Stimulated activated CD8-positive, alpha-beta memory T cell treated with anti-CD3 and anti-CD28 coated beads, Interleukin-4, amount 100 ng/mL, for 24 hours (primary cell): Measurements from ENCODE around the gene MAGEA8.
A peak's percentile ranks its signal among the peaks of the same experiment; 100 is the strongest.
"Not testable (repeated sequence)": the region's sequence is repeated elsewhere in the genome, so short reads cannot be mapped to it uniquely, and the experiment has no call there.

Source experiments
- DNase-seq: peaks from one replicate; pipeline ENCODE4 v3.0.0-alpha.2; 2020; ENCODE audit warnings: low read depth

MAGEA8 gene, protein sequence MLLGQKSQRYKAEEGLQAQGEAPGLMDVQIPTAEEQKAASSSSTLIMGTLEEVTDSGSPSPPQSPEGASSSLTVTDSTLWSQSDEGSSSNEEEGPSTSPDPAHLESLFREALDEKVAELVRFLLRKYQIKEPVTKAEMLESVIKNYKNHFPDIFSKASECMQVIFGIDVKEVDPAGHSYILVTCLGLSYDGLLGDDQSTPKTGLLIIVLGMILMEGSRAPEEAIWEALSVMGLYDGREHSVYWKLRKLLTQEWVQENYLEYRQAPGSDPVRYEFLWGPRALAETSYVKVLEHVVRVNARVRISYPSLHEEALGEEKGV

DNA sequence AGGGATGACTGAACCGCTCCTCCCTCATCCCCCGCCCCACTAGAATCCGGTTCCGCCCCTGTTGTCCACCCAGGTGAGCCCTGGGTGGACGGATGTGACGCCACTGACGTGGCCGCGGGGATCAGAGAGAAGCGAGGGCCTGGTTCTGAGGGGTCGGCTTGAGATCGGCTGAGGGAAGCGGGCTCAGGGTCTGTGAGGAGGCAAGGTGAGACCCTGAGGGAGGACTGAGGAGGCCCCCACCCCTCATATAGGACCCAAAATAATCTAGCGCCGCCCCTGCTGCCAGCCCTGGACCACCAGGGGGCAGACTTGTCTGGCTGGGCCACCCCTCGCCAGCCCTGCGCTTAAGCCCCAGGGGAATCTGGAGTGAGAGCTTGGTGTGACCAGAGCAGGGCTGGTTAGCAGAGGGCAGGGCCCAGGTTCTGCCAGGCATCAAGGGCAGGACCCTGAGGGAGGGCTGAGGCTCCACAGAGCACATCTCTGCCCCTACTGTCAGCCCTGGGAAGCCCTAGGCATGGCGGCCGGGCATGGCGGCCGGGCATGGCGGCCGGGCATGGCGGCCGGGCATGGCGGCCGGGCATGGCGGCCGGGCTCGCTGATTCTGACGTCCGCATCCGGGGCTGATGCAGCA, at the start of gene MAGEA8:
Gene MAGEA8, plus strand, starts transcription at position 103 of the 631 bp plus-strand sequence. CDS start 3,090 bp downstream, outside the sequence.
- DNase-seq: no peak

DNA sequence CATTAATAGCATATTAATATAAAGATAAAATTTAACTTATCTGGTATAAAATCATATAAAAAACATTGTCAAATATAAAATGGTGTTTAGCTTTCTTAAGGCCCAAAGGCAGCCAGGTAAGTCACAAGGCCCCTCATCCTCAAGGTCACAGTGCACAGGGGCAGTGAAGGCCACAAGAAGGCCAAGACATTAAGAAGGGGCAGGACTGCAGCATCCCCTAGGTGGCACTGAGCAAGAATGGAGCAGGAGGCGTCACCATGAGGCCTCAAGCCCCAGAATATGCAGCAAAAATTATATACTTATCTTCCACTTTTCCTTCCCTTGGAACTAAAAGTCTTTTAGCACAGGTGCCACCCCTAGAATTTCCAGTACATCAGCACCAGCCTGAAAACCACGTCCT, 49.5 kb upstream of the MAGEA8 start:
- no peak for DNase-seq

DNA sequence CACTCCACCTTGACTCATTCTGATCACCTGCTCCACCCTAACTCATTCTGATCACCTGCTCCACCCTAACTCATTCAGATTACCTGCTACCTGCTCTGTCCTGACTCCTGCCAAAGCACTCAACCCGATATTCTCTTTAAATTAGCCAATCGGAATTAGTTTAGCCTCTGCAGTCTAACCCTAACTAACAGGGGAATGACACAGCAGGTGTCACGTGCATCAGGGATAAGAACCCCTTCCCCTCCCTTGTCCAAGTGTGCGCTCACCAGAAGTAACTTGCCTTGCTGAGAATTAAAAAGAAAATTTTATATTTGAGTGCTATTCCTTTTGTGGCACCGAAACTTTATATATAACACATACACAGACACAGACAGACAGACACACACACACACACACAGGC, 44.3 kb upstream of the MAGEA8 start:
- DNase-seq: not testable (repeated sequence)

DNA sequence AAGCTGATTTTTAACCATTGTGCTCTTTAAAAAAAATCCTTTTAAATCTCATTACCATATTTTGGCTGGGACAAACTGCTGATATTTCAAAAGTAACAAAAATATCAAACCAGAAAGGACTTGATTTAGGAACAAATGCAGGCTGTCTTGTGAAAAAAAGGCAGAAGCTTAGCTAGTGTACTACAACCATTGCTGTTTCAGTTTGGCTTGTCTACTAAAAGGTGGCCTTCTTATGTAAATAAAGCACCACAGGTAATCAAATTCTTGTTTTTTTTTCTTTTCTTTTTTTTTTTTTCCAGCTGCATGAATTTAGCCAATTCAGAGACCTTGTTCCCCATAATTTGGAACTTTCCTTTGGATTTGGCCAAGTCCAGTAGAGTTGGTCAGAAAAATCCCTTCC, 43.8 kb upstream of the MAGEA8 start:
- DNase-seq: no peak

DNA sequence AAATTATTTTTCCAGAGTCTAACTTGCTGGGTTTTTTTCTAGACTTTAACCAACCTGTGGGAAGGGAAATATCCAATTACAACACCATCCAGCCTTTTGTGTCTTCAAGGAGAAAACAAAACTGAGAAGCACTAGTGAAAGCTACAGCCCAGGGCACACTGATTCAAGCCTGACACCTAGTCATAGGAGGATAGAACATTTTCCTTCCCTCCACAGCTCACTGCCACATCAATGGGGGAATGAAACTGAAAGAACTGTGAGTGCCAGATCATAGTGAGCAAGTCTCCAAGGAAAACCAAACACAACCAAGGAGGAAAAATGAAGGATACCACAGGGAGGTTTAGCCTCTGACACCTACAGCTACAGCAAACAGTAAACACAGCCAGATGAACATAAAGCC, 43.3 kb upstream of the MAGEA8 start:
- no peak for DNase-seq

DNA sequence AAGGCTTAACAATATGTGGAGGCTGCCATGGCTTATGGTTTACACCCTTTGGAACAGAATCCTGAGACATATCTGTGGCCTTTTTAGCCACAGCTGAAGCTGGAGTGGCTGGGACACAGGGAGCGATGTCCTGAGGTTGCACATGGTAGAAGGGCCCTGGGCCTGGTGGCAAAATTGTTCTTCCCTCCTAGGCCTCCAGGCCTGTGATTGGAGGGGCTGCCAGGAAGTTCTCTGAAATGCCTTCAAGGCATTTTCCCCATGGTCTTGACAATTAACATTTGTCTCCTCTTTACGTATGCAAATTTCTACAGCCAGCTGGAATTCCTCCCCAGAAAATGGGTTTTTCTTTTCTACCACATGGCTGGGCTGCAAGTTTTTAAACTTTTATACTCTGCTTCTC, 39.1 kb upstream of the MAGEA8 start:
- no peak for DNase-seq

DNA sequence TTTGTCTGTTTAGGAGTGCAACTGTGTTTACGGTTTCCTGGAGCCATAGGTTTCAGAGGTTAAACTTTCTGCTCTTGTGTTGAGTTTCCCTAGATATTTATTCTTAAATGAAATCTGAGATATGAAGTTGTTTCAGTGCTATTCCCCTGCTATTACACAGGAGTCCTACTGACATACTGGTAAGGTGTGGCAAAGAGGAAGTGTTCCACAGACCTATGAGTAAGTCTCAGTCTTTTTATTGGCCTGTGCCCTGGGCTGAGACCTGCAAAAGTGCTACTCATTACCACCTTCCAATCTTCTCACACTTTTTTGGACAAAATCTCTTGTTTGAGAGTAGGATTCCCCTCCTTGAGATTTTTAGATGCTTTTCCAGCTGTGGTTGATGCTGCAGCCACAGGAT, 35.6 kb upstream of the MAGEA8 start:
- no peak for DNase-seq

DNA sequence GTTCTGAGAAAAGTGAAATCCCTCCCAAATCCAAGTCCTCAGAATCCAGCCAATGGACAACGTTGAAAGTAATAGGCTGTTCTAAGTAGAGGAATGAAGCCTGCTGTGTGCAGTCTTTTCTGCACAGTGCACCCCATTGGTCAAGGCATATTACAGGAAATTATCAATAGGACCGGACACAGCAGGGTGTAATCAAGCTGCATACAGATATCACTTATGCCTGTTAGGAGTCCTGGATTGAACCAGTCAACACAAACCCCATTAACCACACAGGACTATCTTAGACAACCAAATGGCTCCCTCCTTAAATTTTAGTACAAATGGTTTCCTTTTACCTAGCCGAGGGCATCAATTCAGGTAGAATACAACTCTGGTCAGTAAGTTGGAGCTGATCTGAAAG, 34.2 kb upstream of the MAGEA8 start:
- no peak for DNase-seq

DNA sequence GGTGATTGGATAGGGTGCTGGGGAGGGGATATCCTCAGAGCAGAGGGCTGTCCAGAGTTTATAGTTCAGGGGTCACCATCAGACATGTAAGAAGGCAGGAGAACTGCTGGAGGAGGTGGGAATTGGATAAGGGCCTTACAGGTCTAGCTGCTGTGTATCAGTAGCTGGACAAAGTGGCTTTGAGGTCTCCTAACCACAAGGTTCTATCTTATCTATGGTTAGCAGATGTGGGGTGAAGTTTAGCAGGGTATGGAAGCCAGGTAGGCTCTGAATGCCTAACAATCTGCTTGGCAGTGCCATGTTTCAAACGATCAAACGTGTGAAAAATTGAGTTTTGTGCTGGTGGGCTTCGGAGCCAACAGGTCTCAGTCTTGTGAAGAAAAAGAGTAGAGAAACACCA, 32.1 kb upstream of the MAGEA8 start:
- DNase-seq: no peak

DNA sequence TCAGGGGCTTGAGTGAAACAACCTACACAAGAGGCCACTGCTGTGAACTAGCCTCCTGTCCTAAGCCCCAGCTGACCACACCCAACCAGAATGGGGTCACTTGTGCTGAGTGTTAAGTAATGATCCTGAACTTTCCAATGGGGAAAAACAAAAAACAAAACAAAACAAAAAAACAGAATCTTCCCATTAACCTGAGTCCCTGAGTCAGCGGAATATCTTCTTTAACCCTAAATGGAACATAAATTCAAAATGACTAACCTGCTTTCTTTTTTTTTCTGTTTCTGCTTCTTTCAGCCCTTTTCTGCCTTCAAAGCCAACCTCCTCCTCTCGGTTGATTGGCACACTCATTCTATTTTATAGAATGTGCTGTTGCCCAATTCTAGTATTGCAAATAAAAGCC, 31.2 kb upstream of the MAGEA8 start:
- no peak for DNase-seq

DNA sequence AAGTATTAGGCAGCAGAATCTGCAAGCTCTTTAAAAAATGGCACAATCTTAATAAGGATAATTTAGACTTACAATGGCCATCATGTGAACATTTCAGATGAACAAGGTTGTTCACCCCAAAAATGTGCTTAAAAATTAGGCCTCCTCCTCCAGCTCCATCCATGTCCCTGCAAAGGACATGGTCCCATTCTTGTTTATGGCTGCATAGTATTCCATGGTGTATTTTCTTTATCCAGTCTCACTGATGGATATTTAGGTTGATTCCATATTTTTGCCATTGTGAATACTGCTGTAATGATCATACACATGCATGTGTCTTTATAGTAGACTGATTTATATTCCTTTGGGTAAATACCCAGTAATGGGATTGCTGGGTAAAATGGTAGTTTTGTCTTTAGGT, 29.1 kb upstream of the MAGEA8 start:
- DNase-seq: no peak

DNA sequence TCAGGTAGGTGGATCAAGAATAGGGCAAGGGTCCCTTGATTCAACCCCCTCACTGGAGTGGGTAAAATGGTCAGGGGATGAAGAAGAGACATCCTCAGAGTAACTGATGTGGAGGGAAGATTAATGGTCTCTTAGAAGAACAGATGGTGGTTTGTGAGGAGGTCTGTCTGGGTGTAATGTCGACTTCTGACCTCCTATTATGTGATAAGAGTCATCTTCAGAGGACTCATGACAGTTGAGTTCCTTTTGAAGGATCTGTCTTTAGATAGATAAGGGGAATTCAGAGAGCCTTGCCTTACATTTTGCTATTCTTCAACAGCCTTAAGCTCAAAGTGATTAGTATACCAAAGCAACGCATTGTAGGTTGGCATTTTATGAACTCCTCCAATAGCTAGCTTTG, 27.1 kb upstream of the MAGEA8 start:
- DNase-seq: no peak

DNA sequence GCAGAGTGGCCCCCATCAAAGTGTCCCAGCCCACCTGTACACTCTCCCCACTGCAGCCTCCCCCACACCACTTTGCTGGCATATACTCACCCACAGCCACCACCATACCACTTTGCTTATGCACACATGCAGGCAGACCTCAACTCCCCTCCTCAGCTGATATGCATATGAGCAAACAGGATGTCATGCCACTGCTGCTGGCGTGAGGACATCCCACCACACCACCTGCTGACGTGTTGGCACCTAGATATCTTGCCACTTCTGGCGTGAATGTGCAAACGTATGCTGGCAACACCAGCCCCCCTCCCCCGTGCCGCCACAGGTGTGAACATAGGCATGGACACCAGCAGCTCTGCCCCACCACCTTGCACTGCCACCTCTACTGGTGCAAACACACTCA, 22.4 kb upstream of the MAGEA8 start:
- no peak for DNase-seq

DNA sequence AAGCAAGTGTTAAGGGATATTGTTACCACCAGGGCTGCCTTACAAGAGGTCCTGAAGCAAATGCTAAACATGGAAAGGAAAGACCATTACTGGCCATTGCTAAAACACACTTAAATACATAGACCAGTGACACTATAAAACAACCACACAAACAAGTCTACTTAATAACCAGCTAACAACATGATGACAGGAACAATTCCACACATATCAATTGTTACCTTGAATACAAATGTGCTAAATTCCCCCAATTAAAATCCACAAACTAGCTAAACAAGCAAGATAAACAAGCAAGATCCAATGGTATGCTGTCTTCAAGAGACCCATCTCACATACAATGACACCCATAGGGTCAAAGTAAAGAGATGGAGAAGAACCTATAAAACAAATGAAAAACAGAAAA, 20.5 kb upstream of the MAGEA8 start:
- DNase-seq: no peak

DNA sequence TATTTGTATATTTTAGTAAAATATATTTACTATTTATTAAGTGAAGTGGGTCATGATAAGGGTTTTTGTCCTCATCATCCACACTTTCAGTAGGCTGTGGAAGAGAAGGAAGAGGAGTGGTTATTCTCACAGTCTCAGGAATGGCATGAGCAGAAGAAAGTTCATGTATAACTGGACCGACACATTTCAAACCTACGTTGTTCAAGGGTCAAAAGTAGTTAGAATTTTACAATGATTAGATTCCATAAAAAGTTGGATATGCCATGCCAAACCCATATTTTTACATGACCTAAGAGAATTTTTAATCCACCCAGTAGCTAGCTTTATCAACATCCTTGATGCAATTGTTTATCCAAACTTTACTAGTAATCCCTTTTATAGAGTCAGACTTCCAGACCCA, 15.6 kb upstream of the MAGEA8 start:
- DNase-seq: no peak

DNA sequence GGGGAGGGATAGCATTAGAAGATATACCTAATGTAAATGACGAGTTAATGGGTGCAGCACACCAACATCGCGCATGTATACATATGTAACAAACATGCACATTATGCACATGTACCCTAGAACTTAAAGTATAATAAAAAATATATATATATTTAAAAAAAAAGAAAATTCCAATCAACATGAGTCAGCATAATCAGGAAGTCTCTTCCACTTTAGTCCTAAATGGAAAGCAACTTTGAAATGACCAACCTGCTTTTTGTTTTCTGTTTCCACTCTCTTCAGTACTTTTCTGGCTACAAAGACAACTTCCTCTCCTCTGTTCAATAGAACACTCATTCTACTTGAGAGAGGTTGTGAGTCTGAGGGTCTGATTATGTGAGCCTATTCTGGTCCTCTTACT, 13.5 kb upstream of the MAGEA8 start:
- DNase-seq: no peak

DNA sequence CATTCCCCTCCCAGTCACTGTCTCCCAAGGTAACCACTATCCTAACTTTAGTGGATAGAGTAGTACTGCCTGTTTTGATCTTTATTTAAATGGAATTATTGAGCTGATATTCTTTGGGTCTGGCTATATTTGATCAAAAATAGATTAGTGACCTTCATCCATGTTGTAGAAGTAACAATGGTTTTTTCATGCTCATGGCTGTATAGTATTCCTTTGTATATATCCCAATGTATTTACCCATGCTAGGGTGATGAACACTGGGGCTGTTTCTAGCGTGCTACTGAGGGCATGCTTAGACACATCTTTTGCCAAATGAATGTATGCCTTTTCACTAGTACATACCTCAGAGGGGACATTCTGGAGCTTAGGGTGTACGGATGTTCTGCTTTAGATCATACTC, 10.1 kb upstream of the MAGEA8 start:
- DNase-seq: no peak

DNA sequence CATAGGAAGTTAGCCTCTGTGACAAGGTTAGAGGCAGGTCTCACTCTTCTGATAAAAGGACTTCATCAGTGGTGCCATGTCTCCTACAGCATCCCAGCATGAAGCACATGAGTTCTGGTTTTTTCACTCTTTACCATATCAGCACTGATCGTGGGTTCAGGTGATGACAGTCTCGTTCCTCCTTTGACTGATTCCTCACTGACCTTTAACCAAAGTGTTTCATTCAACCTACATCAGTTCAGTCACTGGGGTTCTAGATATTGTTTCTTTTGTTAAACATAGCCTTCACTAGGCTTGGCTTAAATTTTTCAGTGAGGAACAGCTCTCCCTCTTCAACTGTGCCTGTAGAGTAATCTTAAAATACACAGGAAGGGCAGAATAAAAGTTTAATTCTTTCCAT, 9.6 kb upstream of the MAGEA8 start:
- DNase-seq: no peak

DNA sequence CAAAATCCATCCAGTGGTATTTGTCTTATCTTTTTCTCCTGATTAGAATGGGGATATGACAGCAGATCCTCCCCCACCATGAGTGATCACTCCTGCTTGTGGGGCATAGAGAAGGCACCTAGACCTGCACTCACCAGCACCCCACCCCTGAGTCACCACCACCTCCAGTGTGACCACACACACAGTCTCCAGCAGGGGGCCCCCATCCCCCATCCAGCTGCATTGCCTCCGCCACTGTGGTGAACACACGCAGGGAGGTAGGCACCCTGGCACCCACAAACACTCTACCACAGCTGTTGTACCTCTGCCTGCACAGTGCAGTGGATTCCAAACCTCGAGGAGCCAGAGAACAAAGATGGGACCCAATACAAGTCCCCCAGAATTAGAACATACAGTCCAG, 9.0 kb upstream of the MAGEA8 start:
- DNase-seq: peak; percentile 72

DNA sequence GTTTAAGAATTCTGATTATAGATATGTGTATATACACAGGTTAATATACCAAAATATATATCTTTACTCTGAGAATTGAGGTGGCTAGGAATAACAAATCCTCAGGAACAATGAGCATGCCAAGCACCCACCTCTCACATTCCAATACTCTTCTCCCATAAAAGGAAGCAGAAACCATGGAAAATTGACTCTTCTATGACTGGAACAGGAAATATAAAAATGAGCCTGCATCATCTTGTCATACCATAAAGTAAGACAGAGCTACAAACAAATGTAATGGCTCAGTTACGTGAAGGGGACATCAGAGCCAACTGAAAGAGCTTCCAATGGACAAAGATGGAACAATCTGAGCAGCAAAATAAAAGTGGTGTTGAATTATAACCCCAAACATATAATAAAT, 3.8 kb upstream of the MAGEA8 start:
- no peak for DNase-seq

DNA sequence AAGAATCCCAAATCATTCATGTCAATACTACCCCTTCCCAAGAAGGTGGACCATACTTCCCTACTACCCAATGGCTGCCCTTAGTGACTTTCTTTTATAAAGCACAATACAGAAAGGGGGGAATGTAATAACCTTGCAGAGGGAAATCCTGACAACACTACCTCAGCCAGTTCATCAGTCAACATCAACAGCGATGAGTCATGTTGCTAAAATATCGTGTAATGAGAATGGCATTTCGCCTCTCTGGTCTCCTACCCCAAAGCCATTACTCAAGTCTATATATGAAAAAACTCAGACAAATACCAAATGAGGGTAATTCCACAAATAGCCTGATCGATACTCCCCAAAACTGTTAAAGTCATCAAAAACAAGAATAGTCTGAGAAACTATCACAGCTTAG, 3.3 kb upstream of the MAGEA8 start:
- no peak for DNase-seq

DNA sequence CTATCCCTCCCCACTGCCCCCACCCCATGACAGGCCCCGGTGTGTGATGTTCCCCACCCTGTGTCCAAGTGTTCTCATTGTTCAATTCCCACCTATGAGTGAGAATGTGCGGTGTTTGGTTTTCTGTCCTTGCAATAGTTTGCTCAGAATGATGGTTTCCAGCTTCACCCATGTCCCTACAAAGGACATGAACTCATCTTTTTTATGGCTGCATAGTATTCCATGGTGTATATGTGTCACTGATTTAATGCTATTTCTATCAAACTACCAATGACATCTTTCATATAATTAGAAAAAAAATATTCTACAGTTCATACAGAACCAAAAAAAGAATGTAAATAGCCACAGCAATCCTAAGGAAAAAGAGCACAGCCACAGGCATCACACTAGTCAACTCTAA, 9.8 kb downstream of the MAGEA8 start:
- not testable (repeated sequence) for DNase-seq

DNA sequence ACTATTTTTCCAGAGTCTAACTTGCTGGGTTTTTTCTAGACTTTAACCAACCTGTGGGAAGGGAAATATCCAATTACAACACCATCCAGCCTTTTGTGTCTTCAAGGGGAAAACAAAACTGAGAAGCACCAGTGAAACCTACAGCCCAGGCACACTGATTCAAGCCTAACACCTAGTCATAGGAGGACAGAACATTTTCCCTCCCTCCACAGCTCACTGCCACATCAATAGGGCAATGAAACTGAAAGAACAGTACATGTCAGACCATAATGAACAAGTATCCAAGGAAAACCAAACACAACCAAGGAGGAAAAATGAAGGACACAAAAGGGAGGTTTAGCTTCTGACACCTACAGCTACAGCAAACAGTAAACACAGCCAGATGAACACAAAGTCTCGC, 17.6 kb downstream of the MAGEA8 start:
- no peak for DNase-seq
